GM19438 (cell line): Measurements from ENCODE around the gene OR1L8.

Experiments used
- ATAC-seq: cut with Tn5 transposase; IDR thresholded peaks from one replicate; pipeline ENCODE4 v1.9.1; 2021; ENCODE audit warnings: low read depth; ENCODE audit not compliant: unreplicated experiment

OR1L8 gene

GRCh38 chr9:122518841-122519240 is 64.3 kb downstream of the OR1L8 start, which contains the start of gene OR1J4:
Gene OR1J4 (plus strand): TSS chr9:122519141. CDS start chr9:122519141, 0 bp downstream.
- no peak for ATAC-seq

- ATAC-seq: no peak
Observed at GRCh38 chr9:122518226-122518625, 65.0 kb downstream of the OR1L8 start.
